Activated naive CD8-positive, alpha-beta T cell treated with anti-CD3 and anti-CD28 coated beads, Interleukin-2, amount 50 U/mL, for 24 hours (primary cell): ENCODE measurements around the gene ANKRD26.
"Not testable (repeated sequence)": the region's sequence is repeated elsewhere in the genome, so short reads cannot be mapped to it uniquely, and the experiment has no call there.

ENCODE experiments used
- ATAC-seq: fragments of 150-1000 bp; cut with Tn5 transposase; one replicate; pipeline ENCODE4 v1.10.0; 2021
- DNase-seq: peaks from one replicate; pipeline ENCODE4 v3.0.0; 2021
- H3K27ac Mint-ChIP-seq: one replicate; pipeline ENCODE4 v1.8.0; 2021; ENCODE audit warnings: mild to moderate bottlenecking, mixed read lengths
- H3K27me3 Mint-ChIP-seq: one replicate; pipeline ENCODE4 v1.8.0; 2021; ENCODE audit warnings: mixed read lengths
- H3K36me3 Mint-ChIP-seq: one replicate; pipeline ENCODE4 v1.8.0; 2021; ENCODE audit warnings: low read depth, mixed read lengths
- H3K4me1 Mint-ChIP-seq: one replicate; pipeline ENCODE4 v1.8.0; 2021; ENCODE audit warnings: mixed read lengths
- H3K4me3 Mint-ChIP-seq: one replicate; pipeline ENCODE4 v1.8.0; 2021; ENCODE audit warnings: mild to moderate bottlenecking, moderate library complexity, mixed read lengths
- H3K9me3 Mint-ChIP-seq: one replicate; pipeline ENCODE4 v1.8.0; 2021; ENCODE audit warnings: mixed read lengths

The ANKRD26 gene

DNA sequence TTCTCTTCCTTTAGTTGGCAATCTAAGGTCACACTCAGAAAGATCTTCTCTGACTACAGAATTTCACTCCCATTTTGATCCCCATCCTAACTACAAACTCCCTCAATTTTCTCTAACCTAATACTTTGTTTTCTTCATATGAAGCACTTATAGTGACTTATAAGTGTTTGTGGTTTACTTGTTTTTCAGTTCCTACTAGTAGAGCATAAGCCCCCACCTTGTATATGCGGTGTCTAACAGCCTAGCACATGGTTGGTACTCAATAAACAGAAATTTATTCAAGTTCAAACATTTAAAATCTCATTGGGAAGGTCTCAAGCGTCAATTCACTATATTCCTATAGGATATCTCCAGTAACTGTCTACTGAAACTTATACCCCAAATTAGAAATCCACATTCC is 35.2 kb downstream of the ANKRD26 start:
- DNase-seq = no peak
- H3K4me1 Mint-ChIP-seq = peaks cover 1% of the 10 kb centered on the region
- no peaks in the 10 kb centered on the region for H3K27me3 Mint-ChIP-seq
- H3K4me3 Mint-ChIP-seq = no peak overlapping the region
- no peaks in the 10 kb centered on the region for H3K9me3 Mint-ChIP-seq
- peaks cover 28% of the 10 kb centered on the region for H3K36me3 Mint-ChIP-seq
- no peak for ATAC-seq
- H3K27ac Mint-ChIP-seq = no peak overlapping the region

DNA sequence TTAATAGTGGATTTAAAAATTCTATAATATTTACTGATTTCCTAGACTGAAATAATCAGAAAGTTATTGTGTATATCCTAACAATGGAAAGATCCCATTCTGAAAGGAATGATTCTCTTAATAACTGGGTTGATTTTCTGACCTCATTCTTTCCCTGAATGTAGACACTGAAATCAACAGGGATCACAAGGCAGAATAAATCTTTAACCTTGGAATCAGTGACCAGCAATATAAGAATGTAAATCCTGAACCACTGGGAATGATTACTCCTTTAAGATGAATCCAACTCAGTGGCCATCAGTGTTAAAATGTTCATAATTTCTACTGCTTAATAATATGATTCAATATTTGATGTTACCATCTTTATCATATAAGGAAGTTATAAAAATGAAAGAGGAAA is 47.6 kb downstream of the ANKRD26 start:
- no peaks in the 10 kb centered on the region for H3K9me3 Mint-ChIP-seq
- no peaks in the 10 kb centered on the region for H3K27me3 Mint-ChIP-seq
- H3K27ac Mint-ChIP-seq = no peak overlapping the region
- no peaks in the 10 kb centered on the region for H3K4me1 Mint-ChIP-seq
- no peak for ATAC-seq
- no peak overlapping the region for H3K4me3 Mint-ChIP-seq
- no peak for DNase-seq
- peaks cover 3% of the 10 kb centered on the region for H3K36me3 Mint-ChIP-seq

DNA sequence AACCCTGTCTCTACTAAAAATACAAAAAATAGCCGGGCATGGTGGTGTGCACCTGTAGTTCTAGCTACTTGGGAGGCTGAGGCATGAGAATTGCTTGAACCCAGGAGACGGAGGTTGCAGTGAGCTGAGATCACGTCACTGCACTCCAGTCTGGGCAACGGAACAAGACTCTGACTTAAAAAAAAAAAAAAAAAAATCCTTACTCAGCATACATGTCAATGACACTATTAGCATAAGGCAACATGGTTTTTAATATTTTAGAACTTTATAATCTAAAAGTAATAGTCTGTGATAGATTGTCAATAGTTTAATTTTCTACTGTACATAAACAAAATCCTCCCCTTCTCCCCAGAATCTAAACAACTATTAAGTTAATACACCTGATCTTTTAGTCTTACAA is 55.0 kb downstream of the ANKRD26 start:
- not testable (repeated sequence) for H3K27ac Mint-ChIP-seq, DNase-seq, H3K4me1 Mint-ChIP-seq, ATAC-seq, H3K9me3 Mint-ChIP-seq, H3K4me3 Mint-ChIP-seq, H3K27me3 Mint-ChIP-seq
- H3K36me3 Mint-ChIP-seq = peaks cover 17% of the 10 kb centered on the region

DNA sequence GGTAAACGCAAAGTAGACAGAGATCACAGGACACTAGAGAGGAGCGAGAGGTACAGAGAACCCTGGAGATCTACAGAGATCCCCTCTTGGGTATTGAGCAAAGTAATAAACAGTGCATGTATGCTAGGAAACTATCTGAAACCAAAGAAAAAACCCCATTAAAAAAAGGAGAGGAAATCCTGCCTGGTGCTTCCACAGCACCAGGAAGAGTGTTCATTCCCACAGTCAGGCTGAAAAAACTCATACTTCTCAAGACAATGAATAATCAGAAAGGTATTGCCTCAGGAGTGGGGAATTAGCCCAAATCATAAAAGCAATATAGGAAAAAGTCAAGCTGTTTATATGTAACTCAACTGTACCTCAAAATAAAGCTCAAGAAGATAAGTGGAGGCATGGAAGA is 59.1 kb downstream of the ANKRD26 start:
- ATAC-seq (no peak), DNase-seq (no peak)
- Mint-ChIP-seq H3K27me3 (no peaks in the 10 kb centered on the region), H3K27ac (no peak overlapping the region), H3K4me3 (no peak overlapping the region), H3K9me3 (no peaks in the 10 kb centered on the region), H3K4me1 (no peaks in the 10 kb centered on the region), H3K36me3 (peaks cover 20% of the 10 kb centered on the region)

DNA sequence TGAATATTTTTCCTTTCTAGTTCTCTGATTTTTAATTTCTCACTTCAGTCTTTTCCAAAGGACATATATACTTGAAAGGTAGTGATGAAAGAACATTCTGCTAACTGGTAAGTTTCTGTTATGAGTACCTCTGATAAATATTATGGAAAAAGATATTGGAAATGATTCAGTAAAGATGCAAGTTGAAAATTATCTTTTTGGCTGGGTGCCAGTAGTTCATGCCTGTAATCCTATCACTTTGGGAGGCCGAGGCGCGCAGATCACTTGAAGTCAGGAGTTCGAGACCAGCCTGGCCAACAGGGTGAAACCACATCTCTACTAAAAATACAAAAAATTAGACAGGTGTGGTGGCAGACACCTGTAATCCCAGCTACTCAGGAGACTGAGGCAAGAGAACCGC is 62.1 kb downstream of the ANKRD26 start:
- peaks cover 21% of the 10 kb centered on the region for H3K36me3 Mint-ChIP-seq
- DNase-seq (no peak), ATAC-seq (no peak)
- H3K9me3 Mint-ChIP-seq = no peaks in the 10 kb centered on the region
- H3K27ac Mint-ChIP-seq = no peak overlapping the region
- H3K4me3 Mint-ChIP-seq = no peak overlapping the region
- peaks cover 3% of the 10 kb centered on the region for H3K4me1 Mint-ChIP-seq
- H3K27me3 Mint-ChIP-seq = no peaks in the 10 kb centered on the region

DNA sequence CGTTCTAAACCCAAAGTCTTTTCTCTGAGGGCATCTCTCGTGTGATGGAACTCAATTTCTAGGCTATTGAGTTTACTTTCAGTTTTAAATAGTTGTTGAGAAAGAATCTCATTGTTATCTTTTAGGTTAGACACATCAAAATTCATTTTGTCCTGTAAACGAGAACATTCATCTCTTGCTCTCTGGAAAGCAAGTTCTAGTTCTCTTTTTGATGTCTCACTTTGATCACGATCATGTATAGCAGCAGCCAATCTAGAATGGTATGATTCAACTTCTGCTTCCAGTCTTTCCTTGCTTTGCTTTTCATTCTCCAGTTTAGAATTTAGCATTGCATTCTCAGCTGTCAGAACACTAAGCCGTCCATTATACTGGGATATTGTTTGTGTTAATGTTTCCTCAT is 65.1 kb downstream of the ANKRD26 start:
- no peaks in the 10 kb centered on the region for H3K27me3 Mint-ChIP-seq
- H3K36me3 Mint-ChIP-seq = peaks cover 9% of the 10 kb centered on the region
- ATAC-seq (no peak), DNase-seq (no peak)
- H3K27ac Mint-ChIP-seq = no peak overlapping the region
- no peaks in the 10 kb centered on the region for H3K9me3 Mint-ChIP-seq
- H3K4me1 Mint-ChIP-seq = peaks cover 3% of the 10 kb centered on the region
- H3K4me3 Mint-ChIP-seq = no peak overlapping the region

DNA sequence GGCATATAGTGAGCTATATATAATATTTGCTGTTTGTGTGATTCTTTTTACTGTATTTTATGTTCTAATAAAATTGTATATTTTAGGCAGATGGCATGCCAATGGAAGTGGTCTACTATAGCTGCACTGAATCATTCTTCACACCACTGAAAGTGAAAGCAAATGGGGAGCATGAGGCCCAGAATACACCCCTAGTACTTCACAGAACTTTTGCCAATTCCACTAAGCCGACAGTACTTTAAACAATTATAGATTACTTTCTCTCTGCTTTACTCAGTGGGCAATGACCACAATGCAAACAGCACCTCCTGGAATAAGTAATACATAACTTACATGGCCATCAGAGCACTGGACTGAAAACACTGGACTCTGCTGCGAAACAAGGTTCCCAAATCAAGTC is 70.2 kb downstream of the ANKRD26 start:
- H3K27me3 Mint-ChIP-seq = no peaks in the 10 kb centered on the region
- no peak overlapping the region for H3K4me3 Mint-ChIP-seq
- H3K4me1 Mint-ChIP-seq = no peaks in the 10 kb centered on the region
- DNase-seq (no peak), ATAC-seq (no peak)
- no peak overlapping the region for H3K27ac Mint-ChIP-seq
- H3K36me3 Mint-ChIP-seq = peaks cover 8% of the 10 kb centered on the region
- H3K9me3 Mint-ChIP-seq = no peaks in the 10 kb centered on the region

DNA sequence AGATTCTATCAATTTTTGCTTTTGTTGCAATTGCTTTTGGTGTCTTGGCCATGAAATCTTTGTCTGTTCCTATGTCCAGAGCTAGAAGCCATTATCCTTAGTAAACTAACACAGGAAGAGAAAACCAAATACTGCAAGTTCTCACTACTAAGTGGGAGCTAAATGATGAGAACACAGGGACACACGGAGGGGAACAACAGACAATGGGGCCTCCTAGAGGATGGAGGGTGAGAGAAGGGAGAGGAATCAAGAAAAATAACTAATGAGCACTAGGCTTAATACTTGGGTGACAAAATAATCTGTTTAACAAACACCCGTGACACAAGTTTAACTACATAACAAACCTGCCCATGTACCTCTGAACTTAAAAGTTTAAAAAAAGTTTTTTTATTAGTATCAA is 78.2 kb downstream of the ANKRD26 start:
- H3K36me3 Mint-ChIP-seq = peaks cover 9% of the 10 kb centered on the region
- DNase-seq (no peak), ATAC-seq (no peak)
- no peaks in the 10 kb centered on the region for H3K27me3 Mint-ChIP-seq
- peaks cover 12% of the 10 kb centered on the region for H3K4me1 Mint-ChIP-seq
- H3K27ac Mint-ChIP-seq = no peak overlapping the region
- H3K4me3 Mint-ChIP-seq = no peak overlapping the region
- H3K9me3 Mint-ChIP-seq = no peaks in the 10 kb centered on the region

DNA sequence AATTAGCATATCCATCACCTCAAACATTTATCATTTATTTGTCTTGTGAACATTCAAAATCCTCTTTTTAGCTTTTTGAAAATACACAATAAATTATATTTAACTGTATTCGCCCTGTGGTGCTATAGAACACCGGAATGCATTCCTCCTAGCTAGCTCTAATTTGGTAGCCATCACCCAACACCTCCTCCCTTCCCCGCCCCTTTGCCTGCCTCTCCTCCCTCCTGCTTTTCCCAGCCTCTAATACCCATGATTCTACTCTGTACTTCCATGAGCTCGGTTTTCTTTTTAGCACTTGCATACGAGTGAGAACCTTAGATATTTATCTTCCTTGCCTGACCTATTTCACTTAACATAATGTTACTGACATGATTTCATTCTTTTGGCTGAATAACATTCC is 80.1 kb downstream of the ANKRD26 start:
- H3K4me3 Mint-ChIP-seq = no peak overlapping the region
- H3K36me3 Mint-ChIP-seq = peaks cover 9% of the 10 kb centered on the region
- ATAC-seq (no peak), DNase-seq (no peak)
- H3K9me3 Mint-ChIP-seq = no peaks in the 10 kb centered on the region
- H3K4me1 Mint-ChIP-seq = peaks cover 12% of the 10 kb centered on the region
- H3K27me3 Mint-ChIP-seq = no peaks in the 10 kb centered on the region
- no peak overlapping the region for H3K27ac Mint-ChIP-seq

DNA sequence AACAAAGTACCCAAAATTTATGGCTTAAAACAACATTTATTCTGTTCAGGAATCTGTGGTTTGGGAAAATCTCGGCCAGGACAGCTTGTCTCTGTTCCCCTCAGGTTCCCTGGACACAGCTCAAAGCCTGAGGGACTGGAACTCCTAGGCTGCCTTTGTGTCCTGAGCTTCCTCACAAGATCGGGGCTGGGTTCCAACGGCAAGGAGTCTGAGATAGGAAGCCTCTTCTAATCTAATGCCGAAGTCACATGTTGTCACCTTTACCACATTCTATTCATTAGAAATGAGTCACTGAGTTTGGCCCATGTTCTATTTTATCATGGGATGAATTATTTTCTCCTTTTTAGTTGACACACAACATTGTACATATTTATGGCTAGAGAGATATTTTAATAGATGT is 80.5 kb downstream of the ANKRD26 start:
- Mint-ChIP-seq H3K36me3 (peaks cover 9% of the 10 kb centered on the region), H3K4me3 (no peak overlapping the region), H3K4me1 (peaks cover 12% of the 10 kb centered on the region), H3K9me3 (no peaks in the 10 kb centered on the region), H3K27me3 (no peaks in the 10 kb centered on the region), H3K27ac (no peak overlapping the region)
- DNase-seq = no peak
- no peak for ATAC-seq

DNA sequence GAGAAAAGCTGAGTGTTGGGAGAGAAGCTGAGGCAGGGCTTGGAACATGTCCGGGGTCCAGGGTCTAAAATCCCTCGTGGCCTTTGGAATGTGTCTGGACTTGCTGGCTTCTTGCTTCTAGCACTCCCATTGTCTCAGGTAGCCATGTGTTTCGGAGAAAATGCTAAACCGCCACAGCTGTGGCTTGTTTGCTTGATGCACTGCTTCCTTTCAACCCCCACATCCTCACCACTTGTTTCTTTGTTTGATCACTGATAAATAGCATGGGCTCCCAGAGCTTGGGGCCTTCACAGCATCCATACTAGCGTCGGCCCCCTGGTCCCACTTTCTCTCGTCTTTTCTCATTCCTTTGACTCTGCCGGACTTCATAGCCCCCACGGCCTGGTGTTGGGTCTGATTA is 102.7 kb downstream of the ANKRD26 start:
- no peak for ATAC-seq
- Mint-ChIP-seq H3K4me3 (no peak overlapping the region), H3K27ac (no peak overlapping the region), H3K9me3 (peaks cover 3% of the 10 kb centered on the region), H3K36me3 (peaks cover 8% of the 10 kb centered on the region), H3K27me3 (no peaks in the 10 kb centered on the region), H3K4me1 (no peaks in the 10 kb centered on the region)
- DNase-seq = no peak

DNA sequence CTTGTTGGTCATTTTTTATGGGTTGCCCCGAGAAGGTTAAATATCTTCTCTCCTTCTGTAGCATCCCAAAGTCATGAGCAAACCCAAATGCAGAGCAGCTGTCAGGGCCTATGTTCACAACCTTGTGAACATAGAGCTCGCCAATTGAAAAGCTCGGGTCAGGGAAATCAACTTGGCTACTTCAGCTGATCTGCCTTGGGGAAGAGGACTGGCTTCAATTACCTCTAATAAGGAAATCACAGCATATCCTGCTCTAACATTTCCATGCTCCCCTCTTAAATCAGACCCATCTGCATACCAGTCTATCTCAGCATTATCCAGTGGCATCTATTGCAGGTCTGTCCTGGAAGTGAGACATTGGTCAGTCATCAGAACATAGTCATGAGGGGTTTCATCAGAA is 105.6 kb downstream of the ANKRD26 start:
- ATAC-seq = no peak
- no peak overlapping the region for H3K4me3 Mint-ChIP-seq
- no peaks in the 10 kb centered on the region for H3K36me3 Mint-ChIP-seq
- no peaks in the 10 kb centered on the region for H3K4me1 Mint-ChIP-seq
- H3K27ac Mint-ChIP-seq = no peak overlapping the region
- no peaks in the 10 kb centered on the region for H3K27me3 Mint-ChIP-seq
- H3K9me3 Mint-ChIP-seq = no peaks in the 10 kb centered on the region
- DNase-seq = no peak

DNA sequence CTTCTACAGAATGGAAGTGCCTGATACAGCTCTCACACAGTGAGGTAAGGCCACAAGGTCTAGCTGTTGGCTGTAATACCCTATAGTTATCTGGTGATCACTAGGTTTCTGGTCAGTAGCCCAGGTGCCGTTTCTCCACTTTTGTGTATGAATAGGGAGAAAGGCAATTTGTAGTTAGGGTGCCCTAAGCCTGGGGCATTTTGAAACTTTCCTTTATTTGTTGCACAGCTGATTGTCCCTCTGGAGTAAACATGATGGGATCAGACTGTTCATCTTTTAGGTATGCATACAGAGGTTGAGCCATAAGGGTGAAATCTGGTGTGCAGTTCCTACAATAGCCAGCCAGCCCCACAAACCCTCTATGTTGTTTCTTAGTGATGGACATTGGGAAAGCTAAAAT is 112.4 kb downstream of the ANKRD26 start:
- Mint-ChIP-seq H3K4me1 (no peaks in the 10 kb centered on the region), H3K9me3 (no peaks in the 10 kb centered on the region), H3K27me3 (no peaks in the 10 kb centered on the region), H3K36me3 (no peaks in the 10 kb centered on the region), H3K4me3 (no peak overlapping the region), H3K27ac (no peak overlapping the region)
- no peak for DNase-seq
- ATAC-seq = no peak

DNA sequence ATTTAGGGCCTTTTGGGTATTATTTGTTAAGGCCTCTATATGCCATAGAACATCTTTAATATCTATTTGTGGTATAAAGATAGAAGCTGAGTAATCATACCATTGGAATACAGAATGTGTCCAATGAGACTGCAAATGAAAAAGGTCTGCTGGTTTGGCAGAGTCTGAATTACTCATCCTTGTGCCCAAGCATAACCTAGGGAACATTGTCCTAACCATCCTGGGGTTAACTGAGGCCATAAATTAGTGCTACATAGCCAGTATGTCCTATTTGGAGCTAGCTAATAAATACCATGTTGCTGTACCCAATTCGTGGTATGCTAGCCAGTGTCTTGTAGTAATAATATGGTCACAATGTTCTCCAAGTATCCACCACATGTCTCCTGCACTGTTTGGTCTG is 117.1 kb downstream of the ANKRD26 start:
- H3K4me1 Mint-ChIP-seq = no peaks in the 10 kb centered on the region
- H3K27ac Mint-ChIP-seq = no peak overlapping the region
- H3K4me3 Mint-ChIP-seq = no peak overlapping the region
- DNase-seq = no peak
- ATAC-seq = no peak
- H3K27me3 Mint-ChIP-seq = no peaks in the 10 kb centered on the region
- no peaks in the 10 kb centered on the region for H3K9me3 Mint-ChIP-seq
- no peaks in the 10 kb centered on the region for H3K36me3 Mint-ChIP-seq

DNA sequence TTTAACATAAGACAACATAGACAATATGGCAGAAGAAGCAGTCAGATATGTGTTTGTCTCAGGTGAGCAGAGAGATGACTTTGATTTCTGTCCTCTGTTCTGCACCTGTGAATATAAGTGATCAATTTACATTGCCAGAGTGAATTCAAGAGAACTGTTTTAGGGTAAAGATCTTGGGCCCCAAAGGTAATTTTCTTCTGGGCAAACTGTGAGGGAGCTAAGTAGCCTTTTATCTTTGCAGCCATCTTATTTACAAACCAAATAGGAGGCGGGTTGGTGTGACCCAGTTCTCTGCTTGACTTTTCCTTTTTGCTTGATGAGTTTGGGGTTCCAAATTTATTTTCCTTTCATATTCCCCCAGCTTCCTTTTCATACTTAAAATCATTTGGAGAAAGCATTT is 118.2 kb downstream of the ANKRD26 start:
- no peak overlapping the region for H3K27ac Mint-ChIP-seq
- H3K4me3 Mint-ChIP-seq = no peak overlapping the region
- DNase-seq (no peak), ATAC-seq (no peak)
- H3K36me3 Mint-ChIP-seq = no peaks in the 10 kb centered on the region
- no peaks in the 10 kb centered on the region for H3K9me3 Mint-ChIP-seq
- H3K27me3 Mint-ChIP-seq = no peaks in the 10 kb centered on the region
- no peaks in the 10 kb centered on the region for H3K4me1 Mint-ChIP-seq

DNA sequence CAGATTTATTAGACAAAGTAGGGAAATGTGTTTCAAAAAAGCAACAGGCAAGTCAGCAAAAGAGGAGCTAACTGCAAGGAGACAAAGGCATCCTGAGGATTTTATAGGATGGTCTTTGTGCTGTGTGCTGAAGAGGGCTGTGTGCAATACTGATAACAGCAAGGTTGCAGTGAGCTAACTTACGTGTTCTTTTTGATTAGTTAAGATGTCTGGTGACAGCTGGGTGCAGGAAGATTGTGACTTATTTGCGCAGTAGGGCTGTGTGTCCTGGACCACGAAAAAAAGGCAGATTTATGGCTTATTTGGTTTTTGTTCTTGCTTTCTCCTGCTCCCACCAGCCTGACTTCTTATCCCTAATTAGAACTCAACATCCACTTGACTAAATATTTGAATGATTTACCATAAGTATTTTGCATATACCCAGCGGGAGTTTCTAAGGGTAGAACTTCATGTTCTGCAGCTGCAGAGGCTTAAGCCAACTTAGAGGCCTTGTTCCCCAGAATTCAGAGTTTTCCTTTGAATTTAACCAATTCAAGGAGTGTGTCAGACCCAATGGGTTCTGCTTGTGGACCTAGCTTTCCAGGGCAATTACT is 119.0 kb downstream of the ANKRD26 start:
- Mint-ChIP-seq H3K27me3 (no peaks in the 10 kb centered on the region), H3K9me3 (no peaks in the 10 kb centered on the region), H3K36me3 (no peaks in the 10 kb centered on the region), H3K4me3 (no peak overlapping the region), H3K4me1 (no peaks in the 10 kb centered on the region), H3K27ac (no peak overlapping the region)
- ATAC-seq = no peak
- no peak for DNase-seq
